GM19372 (cell line): ENCODE data around the gene DVL3.
"Not testable (repeated sequence)": the region's sequence is repeated elsewhere in the genome, so short reads cannot be mapped to it uniquely, and the experiment has no call there.

Source experiments
- ATAC-seq: cut with Tn5 transposase; IDR thresholded peaks from one replicate; pipeline ENCODE4 v1.9.1; 2021; ENCODE audit warnings: mild to moderate bottlenecking, low read depth, moderate library complexity; ENCODE audit not compliant: unreplicated experiment

Gene DVL3

GRCh38 chr3:184155644-184156521, 706 bp downstream of the DVL3 start:
- peak; percentile 23 for ATAC-seq

- ATAC-seq, result no peak
These were observed 1.4 kb downstream of the DVL3 start for GRCh38 chr3:184156522-184156955.

GRCh38 chr3:184157206-184157605, 2.0 kb downstream of the DVL3 start:
- ATAC-seq, result no peak

GRCh38 chr3:184158404-184158803, 3.2 kb downstream of the DVL3 start:
- no peak for ATAC-seq

GRCh38 chr3:184160456-184160855, 5.3 kb downstream of the DVL3 start:
- no peak for ATAC-seq

GRCh38 chr3:184162571-184163070, 7.4 kb downstream of the DVL3 start:
- not testable (repeated sequence) for ATAC-seq

GRCh38 chr3:184164648-184165330, 9.6 kb downstream of the DVL3 start:
- no peak for ATAC-seq

GRCh38 chr3:184165543-184165942, 10.4 kb downstream of the DVL3 start:
- no peak for ATAC-seq

- ATAC-seq, result no peak
These were observed 11.5 kb downstream of the DVL3 start for GRCh38 chr3:184166671-184167070.

GRCh38 chr3:184167786-184168185, 12.6 kb downstream of the DVL3 start:
- ATAC-seq, result no peak

GRCh38 chr3:184168363-184169120, 13.4 kb downstream of the DVL3 start:
- no peak for ATAC-seq

- ATAC-seq, result no peak
These were observed 15.0 kb downstream of the DVL3 start for GRCh38 chr3:184169896-184170875.

- ATAC-seq, result no peak
These were observed 16.4 kb downstream of the DVL3 start for GRCh38 chr3:184171562-184171961.

GRCh38 chr3:184172681-184173373, 17.6 kb downstream of the DVL3 start:
- ATAC-seq, result no peak

GRCh38 chr3:184173374-184173722, 18.2 kb downstream of the DVL3 start:
- no peak for ATAC-seq

- no peak for ATAC-seq
These were observed 19.1 kb downstream of the DVL3 start for GRCh38 chr3:184174284-184174645.

GRCh38 chr3:184174646-184175492, 19.7 kb downstream of the DVL3 start, which contains the start of gene AP2M1:
TSS of gene AP2M1 (plus strand) at chr3:184174855. CDS start at chr3:184176994, 2,139 bp downstream.
- peak; percentile 98 for ATAC-seq

GRCh38 chr3:184175506-184175905, 20.3 kb downstream of the DVL3 start:
- ATAC-seq, result no peak
